ENCODE results near the gene EPHX1.

Gene EPHX1

DNA sequence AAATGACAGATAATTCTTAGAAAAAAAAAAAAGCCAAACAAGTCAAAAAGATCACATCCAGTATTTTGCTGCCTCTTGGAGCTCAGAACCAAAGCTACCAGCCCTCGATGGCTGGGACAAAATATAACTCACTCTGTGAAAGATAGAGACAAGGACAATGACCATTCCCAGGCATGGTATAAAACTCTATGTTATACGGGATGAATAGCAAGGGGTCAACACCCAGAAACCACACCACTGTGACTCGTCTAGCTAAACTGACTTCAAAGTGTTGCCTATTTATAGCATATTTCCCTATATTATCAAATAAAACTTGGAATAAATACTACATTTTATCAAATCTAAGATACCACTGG is 62.1 kb downstream of the EPHX1 start:
- DNase-seq (ENCODE audit: extremely low read depth, low read depth) = no peak
- TF ChIP-seq, protein P1, sequence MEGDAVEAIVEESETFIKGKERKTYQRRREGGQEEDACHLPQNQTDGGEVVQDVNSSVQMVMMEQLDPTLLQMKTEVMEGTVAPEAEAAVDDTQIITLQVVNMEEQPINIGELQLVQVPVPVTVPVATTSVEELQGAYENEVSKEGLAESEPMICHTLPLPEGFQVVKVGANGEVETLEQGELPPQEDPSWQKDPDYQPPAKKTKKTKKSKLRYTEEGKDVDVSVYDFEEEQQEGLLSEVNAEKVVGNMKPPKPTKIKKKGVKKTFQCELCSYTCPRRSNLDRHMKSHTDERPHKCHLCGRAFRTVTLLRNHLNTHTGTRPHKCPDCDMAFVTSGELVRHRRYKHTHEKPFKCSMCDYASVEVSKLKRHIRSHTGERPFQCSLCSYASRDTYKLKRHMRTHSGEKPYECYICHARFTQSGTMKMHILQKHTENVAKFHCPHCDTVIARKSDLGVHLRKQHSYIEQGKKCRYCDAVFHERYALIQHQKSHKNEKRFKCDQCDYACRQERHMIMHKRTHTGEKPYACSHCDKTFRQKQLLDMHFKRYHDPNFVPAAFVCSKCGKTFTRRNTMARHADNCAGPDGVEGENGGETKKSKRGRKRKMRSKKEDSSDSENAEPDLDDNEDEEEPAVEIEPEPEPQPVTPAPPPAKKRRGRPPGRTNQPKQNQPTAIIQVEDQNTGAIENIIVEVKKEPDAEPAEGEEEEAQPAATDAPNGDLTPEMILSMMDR (IDR thresholded peaks at IDR 0.05; ENCODE audit: low read depth, low read length) = no peak

GRCh38 chr1:225873281-225873850 is 63.4 kb downstream of the EPHX1 start:
- DNase-seq (ENCODE audit: extremely low read depth, low read depth) = no peak
- TF ChIP-seq, protein P1 (IDR thresholded peaks at IDR 0.05; ENCODE audit: low read depth, low read length) = no peak

DNA sequence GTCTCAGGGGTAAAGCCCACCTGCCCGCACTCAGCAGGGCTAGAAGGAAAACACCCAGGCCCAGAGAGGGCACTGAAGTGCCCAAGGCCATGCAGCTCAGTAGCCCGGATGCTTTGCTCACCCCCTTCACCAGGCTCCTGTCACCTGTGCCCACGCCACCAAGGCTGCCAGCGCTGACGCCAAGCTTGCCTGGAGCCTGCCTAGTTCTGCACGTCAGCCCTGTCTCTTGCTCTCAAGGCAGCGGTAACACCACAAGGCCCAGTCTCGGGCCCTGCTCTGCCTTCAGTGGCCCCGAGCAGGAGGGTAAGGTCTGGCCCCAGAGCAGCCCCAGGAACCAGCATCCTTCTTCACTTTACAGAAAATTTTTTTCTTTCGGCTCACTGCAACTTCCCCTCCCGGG is 64.5 kb downstream of the EPHX1 start:
- TF ChIP-seq, protein P1 (IDR thresholded peaks at IDR 0.05; ENCODE audit: low read depth, low read length) = no peak
- no peak for DNase-seq (ENCODE audit: extremely low read depth, low read depth)

DNA sequence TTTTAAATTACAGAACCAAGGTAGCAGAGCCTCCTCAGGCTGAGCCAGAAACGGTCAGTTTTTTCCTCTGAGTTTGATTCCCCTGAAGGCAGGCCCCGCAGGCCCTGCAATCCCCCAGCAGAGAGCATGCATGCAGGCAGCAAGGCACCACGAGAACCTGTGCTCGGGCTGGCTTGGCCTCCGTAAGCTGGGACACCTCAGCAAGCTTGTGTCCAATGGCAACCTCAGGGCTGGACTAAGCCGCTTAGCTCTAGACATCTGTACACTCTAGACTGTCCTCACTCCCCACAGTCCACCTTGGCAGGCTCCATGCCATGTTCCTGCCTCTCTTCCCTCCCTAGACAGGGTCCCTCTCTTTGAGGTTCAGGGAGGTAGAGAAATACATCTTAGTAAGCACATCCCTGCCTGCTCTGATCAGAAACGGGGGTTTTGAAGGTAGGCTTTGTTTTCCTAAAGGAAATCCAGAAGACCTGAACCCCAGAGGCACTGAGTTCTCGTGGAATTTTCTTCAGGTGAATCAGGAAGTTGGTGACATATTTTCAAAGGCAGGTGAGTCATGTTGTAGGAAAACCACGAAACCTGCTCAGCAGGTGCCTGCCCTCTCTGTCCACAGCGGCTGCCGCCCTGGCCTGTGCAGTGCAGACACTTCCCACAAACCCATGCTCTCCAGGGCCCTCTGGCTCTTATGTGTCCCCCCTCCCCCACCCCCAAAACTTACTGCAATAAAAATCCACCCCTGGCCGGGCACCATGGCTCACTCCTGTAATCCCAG is 65.3 kb downstream of the EPHX1 start:
- DNase-seq (ENCODE audit: extremely low read depth, low read depth) = no peak
- TF ChIP-seq, protein P1 (IDR thresholded peaks at IDR 0.05; ENCODE audit: low read depth, low read length) = no peak

DNA sequence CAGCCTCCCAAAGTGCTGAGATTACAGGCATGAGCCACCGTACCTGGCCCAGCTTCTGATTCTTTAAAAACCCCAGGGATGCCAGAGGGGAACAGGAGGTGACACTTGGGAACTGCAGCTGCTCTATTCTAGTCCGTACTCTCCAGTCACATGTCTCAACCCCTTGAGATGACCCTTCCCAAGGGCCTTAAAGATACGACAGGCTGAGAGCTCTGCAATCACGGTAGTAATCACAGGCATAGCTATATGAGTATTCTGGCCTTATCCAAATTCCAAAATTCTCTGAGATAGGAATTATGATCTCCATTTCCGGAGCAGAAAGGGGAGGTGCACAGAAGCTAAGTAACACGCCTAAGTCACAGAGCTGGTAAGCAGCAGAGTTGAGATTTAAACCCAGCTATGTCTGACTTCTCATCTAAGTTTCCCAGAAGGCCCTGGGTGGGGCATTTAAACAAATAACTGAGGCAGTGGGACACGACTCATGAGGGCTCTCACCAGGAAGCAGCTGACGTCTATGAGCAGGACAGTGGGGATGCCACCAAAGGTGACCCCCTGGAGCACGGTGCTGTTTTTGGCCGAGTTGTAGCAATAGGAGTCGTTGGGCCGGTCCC is 67.1 kb downstream of the EPHX1 start:
- TF ChIP-seq, protein P1 (IDR thresholded peaks at IDR 0.05; ENCODE audit: low read depth, low read length) = no peak
- DNase-seq (ENCODE audit: extremely low read depth, low read depth) = no peak

DNA sequence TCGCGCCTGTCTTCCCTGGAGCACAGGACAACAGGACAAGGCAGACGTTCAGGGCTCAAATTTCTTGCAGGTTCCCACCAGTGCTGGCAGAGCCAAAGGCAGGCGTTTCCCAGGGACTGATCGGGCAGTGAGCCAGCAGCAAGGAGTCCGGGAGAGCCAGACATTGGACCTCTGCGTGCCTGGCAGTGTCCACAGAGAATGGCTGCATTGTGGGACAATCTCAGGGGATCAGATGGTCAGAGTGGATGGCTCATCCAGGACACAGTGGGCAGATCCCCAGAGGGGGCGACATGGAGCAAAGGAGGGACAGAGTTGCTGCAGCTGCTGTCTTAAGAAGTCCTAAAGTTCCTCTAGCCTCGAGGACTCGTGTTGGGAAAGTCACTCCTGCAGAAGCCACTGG is 67.7 kb downstream of the EPHX1 start:
- DNase-seq (ENCODE audit: extremely low read depth, low read depth) = peak; percentile 22

More for the DNA sequence above, 67.7 kb downstream of the EPHX1 start:
- TF ChIP-seq, protein P1 (IDR thresholded peaks at IDR 0.05; ENCODE audit: low read depth, low read length) = peak; percentile 56
